ENCODE results near the gene SORCS3.

GRCh38 chr10:104804880-104805279 lies 163.8 kb downstream of the SORCS3 start:
- no peak for TF ChIP-seq POLR2A (IDR thresholded peaks at IDR 0.05; ENCODE audit: low read depth, low read length)
- no peak for TF ChIP-seq POLR2AphosphoS5 (IDR thresholded peaks at IDR 0.05; ENCODE audit: low read depth, low read length)
- TF ChIP-seq TAF1 (IDR thresholded peaks at IDR 0.05; ENCODE audit: low read depth, low read length), result no peak
- no peak for TF ChIP-seq POU2F2 (IDR thresholded peaks at IDR 0.05; ENCODE audit: low read depth, low read length)
- no peak for TF ChIP-seq SPI1 (IDR thresholded peaks at IDR 0.05; ENCODE audit: low read depth, low read length)
